ENCODE measurements around the gene SLCO4C1. TPM values are rescaled to one million over a fixed set of nuclear protein-coding genes. Genes with fewer than 3 reads are reported as not detected.

Gene SLCO4C1
- total RNA-seq, 2 donors from 2014 or later, result 0.16 to 0.24 TPM

DNA sequence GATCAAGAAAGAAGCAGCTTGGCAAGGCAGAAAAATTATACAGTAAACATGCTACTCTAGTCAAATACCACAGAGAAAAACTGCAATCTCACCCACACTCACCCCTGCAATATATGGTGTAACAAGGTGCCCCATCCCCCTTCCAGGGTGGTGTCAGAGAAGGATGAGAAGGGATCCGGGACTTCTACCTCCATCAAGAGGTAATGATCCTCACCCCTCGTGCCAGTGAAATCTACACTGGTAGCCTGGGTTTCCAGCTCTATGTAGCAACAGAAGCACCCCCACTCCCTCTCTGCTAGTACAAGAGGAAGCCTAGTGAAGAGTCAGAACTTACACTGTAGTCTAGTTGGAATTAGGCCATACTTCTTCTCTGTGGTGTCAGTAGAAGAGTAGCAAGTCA lies 18.9 kb downstream of the SLCO4C1 start:
- ATAC-seq (no peak), DNase-seq (no peak)
- intact Hi-C loops (cut with DNase I), result no loop called here

GRCh38 chr5:102271759-102272158 lies 24.3 kb downstream of the SLCO4C1 start:
- intact Hi-C loops (cut with DNase I), result no loop called here
- no peak for ATAC-seq

DNA sequence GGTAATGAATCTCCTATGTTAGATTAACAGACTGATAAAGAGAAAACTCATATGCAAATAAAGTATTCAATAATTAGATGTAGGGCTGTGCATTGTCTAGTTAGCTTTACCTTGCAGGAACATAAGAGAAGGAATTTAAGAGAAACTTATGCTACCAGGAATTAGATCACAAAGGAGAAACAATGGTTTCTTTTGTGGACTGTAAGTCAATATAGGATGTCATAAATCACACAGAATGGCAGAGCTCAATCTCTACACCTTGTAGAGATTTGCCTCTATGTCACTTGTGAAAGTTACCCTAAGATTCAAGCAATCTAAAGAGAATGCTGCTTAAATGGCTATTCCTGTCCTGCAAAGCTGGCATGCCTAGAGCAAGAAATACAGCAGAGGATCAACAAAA lies 26.0 kb downstream of the SLCO4C1 start:
- intact Hi-C loops (cut with DNase I), result no loop called here
- ATAC-seq, result no peak
- no peak for DNase-seq

More at GRCh38 chr5:102271759-102272158, 24.3 kb downstream of the SLCO4C1 start:
- no peak for DNase-seq

GRCh38 chr5:102262688-102263087 lies 33.4 kb downstream of the SLCO4C1 start:
- intact Hi-C loops (cut with DNase I), result no loop called here
- DNase-seq (no peak), ATAC-seq (no peak)

DNA sequence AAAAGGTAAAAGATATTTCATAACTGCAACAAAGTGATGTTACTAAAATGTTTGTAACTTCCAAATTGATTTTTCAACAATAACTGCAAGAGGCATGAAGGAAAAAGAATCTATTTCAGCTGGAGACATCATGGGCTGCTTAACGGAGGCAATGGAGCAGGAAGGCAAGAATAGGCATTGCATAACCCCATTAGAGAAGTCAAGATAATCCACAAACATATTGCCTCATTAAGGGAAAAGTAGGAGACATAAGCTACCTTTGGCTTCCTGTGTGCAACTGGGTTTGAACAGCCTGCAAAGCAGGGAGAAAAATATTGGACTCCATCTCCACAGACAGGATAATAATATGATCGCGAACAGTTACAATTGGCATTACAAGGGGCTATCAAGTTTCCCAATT lies 46.7 kb downstream of the SLCO4C1 start:
- intact Hi-C loops (cut with DNase I), result no loop called here
- DNase-seq, result no peak

DNA sequence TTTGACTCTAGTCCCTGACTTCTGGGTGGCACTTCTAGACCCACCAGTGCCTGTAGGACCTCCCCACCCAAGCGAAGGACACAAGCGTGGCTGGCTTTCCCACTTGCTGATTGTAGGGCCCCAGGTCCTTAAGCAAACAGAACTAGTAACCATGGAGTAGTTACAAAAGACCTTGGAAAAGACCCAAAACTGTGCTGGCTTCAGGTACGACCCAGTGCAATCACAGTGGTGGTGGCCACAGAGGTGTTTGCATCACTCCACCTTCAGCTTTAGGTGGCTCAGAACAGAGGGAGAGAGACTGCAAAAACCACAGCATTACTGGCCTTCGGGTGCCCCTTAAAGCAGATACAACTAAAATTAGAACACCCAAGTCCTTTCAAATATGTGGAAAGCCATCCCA lies 52.9 kb downstream of the SLCO4C1 start:
- intact Hi-C loops (cut with DNase I), result no loop called here
- ATAC-seq (no peak), DNase-seq (no peak)

More for the DNA sequence above, 46.7 kb downstream of the SLCO4C1 start:
- no peak for ATAC-seq

GRCh38 chr5:102241809-102242421 lies 54.2 kb downstream of the SLCO4C1 start:
- intact Hi-C loops (cut with DNase I), result no loop called here
- ATAC-seq (no peak), DNase-seq (no peak)

- no peak for ATAC-seq
- no peak for DNase-seq
- intact Hi-C loops (cut with DNase I), result no loop called here
Observed at GRCh38 chr5:102231693-102232619, 64.1 kb downstream of the SLCO4C1 start.

DNA sequence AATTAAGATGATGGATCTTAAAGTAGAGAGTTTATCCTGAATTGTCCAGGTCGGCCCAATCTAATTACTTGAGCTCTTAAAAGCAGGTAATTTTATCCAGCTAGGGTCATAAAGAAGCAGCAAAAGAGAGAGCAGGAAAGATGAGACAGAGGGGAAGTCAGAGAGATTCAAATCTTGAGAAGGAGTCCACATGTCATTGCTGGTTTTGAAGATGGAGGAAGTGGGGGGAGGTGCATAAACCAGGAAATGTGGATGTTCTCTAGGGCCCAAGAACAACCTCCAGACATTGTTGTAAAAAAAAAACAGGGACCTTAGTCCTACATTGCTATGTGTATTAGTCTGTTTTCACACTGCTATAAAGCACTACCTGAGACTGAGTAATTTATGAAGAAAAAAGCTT lies 66.4 kb downstream of the SLCO4C1 start:
- intact Hi-C loops (cut with DNase I), result no loop called here
- DNase-seq (no peak), ATAC-seq (no peak)

GRCh38 chr5:102226321-102226720 lies 69.8 kb downstream of the SLCO4C1 start:
- ATAC-seq (no peak), DNase-seq (no peak)
- intact Hi-C loops (cut with DNase I), result no loop called here

DNA sequence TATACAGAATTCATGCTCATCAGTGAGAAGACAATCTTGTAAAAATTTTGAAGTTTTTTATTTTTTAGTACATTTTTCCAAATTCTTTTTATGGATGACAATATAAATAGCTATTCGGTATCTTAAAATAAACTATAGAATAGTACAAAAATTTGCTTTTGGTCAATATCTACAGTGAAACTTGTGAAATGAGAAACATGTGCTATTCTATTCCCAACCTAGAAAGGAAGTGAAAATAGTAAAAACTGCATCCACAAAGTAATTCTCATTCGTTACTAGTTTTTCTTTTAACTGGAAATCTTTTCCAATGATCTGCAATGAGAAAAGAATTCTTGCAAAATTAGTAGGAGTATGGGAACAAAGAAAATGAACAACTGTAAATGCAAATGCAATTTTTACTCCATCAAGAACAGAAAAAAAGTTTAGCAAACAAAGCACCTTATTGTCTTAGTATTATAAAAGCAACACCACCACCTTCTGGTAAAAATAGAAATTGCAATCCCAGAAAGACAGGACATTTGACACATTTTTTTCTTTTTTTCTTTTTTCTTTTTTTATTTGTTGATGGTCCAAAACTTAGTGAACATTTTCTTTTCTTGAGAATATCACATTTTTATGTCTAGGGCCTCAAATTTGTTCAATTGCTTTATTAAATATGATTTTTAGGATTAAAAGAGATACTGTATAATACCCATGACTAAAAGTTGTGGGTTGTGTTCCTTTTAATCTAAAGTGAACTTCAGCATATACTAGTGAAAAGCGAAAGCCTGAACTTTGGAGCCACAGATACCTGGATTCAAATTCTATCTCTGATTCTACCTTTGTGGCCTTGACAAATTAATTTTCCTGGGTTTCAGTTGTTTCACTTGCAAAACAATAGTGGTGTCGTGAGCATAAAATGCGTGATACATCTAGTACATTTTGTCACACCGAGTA lies 72.3 kb downstream of the SLCO4C1 start:
- DNase-seq, result no peak
- no peak for ATAC-seq
- intact Hi-C loops (cut with DNase I), result no loop called here

GRCh38 chr5:102222772-102223171 lies 73.3 kb downstream of the SLCO4C1 start:
- DNase-seq (no peak), ATAC-seq (no peak)
- intact Hi-C loops (cut with DNase I), result no loop called here

DNA sequence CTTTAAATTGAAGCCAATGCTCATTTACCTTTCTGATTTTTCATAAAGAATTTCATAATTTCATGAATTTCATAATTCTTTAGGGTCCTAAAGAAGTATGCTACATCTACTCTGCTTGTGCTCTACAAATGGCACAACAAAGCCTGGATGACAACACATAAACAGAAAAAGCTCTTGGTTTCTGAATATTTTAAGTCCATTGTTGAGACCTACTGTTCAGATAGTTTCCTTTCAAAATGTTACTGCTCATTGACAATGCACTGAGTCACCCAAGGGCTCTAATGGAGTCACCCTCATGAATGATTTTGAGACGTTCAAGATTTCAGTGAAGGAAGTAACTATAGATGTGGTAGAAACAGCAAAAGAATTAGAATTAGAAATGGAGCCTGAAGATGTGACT lies 74.1 kb downstream of the SLCO4C1 start:
- no peak for ATAC-seq
- intact Hi-C loops (cut with DNase I), result no loop called here
- DNase-seq, result no peak

DNA sequence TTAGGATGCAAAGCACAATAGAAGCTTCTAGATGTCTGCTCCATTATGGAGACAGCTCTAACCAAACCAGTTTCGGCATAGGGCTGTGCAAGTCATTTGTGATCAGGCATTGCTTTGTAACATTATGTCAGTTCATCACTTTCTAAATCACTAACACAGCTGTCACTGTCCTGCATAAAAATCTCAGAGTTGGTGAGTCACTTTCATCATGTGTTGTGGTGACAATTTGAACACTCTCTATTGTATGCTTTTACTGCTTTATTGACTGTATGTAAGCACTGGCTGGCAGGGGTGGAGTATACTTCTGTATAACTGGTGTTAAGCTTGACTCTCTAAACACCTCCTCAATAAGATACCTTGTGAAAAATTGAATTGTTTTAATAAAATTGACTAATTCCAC lies 77.9 kb downstream of the SLCO4C1 start:
- no peak for DNase-seq
- intact Hi-C loops (cut with DNase I), result no loop called here
- ATAC-seq, result no peak

DNA sequence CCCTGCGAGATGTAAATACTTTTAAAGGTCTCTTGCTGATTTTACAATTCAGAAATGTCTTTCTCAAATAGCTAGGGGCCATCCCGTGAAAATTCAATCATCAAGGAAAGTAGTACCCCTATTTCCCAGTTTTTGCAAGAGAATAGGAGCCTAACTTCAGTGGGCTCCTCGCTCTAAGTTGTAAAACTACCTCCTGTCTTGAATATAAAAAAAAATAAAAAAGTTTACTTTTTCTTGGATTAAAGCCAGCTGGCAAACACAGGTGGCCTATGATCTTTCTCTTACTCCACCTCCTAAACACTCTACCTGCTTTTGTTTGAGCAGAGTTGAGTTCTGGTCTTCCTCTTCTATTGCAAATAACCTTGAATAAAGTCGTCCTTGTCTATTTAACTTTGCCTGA lies 79.4 kb downstream of the SLCO4C1 start:
- ATAC-seq (no peak), DNase-seq (no peak)

GRCh38 chr5:102211165-102211564 lies 84.9 kb downstream of the SLCO4C1 start:
- ATAC-seq, result no peak
- no peak for DNase-seq
- intact Hi-C loops (cut with DNase I), result no loop called here

More for the DNA sequence above, 79.4 kb downstream of the SLCO4C1 start:
- intact Hi-C loops (cut with DNase I), result no loop called here

DNA sequence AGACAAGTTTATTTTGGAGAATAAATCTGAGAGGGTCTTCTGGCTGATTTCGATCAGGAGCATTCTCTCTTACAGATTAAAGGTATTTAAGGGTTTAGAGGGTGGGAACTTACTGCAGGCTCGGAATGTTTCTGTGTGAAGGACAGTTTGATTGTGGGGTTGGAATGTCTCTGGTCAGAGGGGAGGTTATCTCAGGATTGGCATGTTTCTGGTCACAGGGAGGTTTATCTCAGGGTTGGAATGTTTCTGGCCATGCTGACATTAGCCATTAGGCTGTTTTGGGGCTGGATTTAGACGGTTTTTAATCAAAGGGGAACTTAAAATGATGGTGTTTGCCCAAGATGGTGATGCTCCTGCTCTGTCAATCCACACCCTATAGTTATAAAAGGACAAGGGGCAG lies 95.2 kb downstream of the SLCO4C1 start:
- DNase-seq (no peak), ATAC-seq (no peak)
- intact Hi-C loops (cut with DNase I), result no loop called here

DNA sequence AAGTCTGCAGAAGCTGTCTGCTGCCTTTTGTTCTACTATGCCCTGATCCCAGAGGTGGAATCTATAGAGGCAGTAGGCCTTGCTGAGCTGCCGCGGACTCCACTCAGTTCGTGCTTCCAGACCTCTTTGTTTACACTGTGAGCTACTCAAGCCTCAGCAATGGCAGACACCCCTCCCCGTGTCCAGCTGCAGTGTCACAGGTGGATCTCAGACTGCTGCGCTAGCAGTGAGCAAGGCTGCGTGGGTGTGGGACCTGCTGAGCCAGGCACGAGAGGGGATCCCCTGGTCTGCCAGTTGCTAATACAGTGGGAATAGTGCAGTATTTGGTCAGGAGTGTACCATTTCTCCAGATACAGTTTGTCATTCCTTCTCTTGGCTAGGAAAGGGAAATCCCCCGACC lies 99.6 kb downstream of the SLCO4C1 start:
- DNase-seq (no peak), ATAC-seq (no peak)
- intact Hi-C loops (cut with DNase I), result no loop called here
